WTC11 (cell line): ENCODE results near the gene COMMD10. TPM values are rescaled to one million over a fixed set of nuclear protein-coding genes. Genes with fewer than 3 reads are reported as not detected.

ENCODE experiments used
- ATAC-seq: fragments of 200-7000 bp; cut with Tn5 transposase; 2 replicates; pipeline ENCODE4 v1.10.0; 2021; ENCODE audit warnings: mild to moderate bottlenecking, moderate library complexity
- CTCF ChIA-PET: fragments of 300-600 bp; sonication (Branson Sonifier 250); formaldehyde crosslinking; loops from one replicate; lab custom pipeline; 2021; ENCODE audit warnings: antibody characterized with exemption; lab: Charles Lee
- POLR2A ChIA-PET: fragments of 350-600 bp; sonication (Branson Sonifier 250); formaldehyde crosslinking; loops from one replicate; lab custom pipeline; 2021; ENCODE audit warnings: antibody characterized with exemption; lab: Charles Lee
- DNase-seq: peaks from one replicate; pipeline ENCODE4 v3.0.0; 2021; ENCODE audit warnings: low spot score
- H3K27ac Mint-ChIP-seq: 2 replicates; pipeline ENCODE4 v1.8.0; 2021; ENCODE audit warnings: mixed read lengths
- H3K27me3 Mint-ChIP-seq: 2 replicates; pipeline ENCODE4 v1.8.0; 2021; ENCODE audit warnings: low read depth, mild to moderate bottlenecking, moderate library complexity, mixed read lengths
- H3K36me3 Mint-ChIP-seq: 2 replicates; pipeline ENCODE4 v1.8.0; 2021; ENCODE audit warnings: mixed read lengths
- H3K4me1 Mint-ChIP-seq: 2 replicates; pipeline ENCODE4 v1.8.0; 2022; ENCODE audit warnings: mixed read lengths
- H3K4me3 Mint-ChIP-seq: 2 replicates; pipeline ENCODE4 v1.8.0; 2021; ENCODE audit warnings: mild to moderate bottlenecking, moderate library complexity, mixed read lengths
- H3K9me3 Mint-ChIP-seq: 2 replicates; pipeline ENCODE4 v1.8.0; 2021; ENCODE audit warnings: mixed read lengths
- CBFB ChIP-seq: sonication (generic); formaldehyde crosslinking; IDR thresholded peaks from 2 replicates; pipeline ENCODE4 v1.8.1; 2022; ENCODE audit warnings: mild to moderate bottlenecking, low read depth, missing genetic modification reagents
- E2F1 ChIP-seq: sonication (generic); formaldehyde crosslinking; IDR thresholded peaks from 2 replicates; pipeline ENCODE4 v1.8.0; 2022; ENCODE audit warnings: mild to moderate bottlenecking, missing genetic modification reagents
- FOXJ3 ChIP-seq: sonication (generic); formaldehyde crosslinking; IDR thresholded peaks from 2 replicates; pipeline ENCODE4 v1.9.0; 2021; ENCODE audit warnings: missing genetic modification reagents, mild to moderate bottlenecking, borderline replicate concordance
- GABPB1 ChIP-seq: sonication (generic); formaldehyde crosslinking; IDR thresholded peaks from 2 replicates; pipeline ENCODE4 v1.8.1; 2023; ENCODE audit warnings: mild to moderate bottlenecking, missing genetic modification reagents
- HMGA2 ChIP-seq: fragments of 250-450 bp; sonication (Bioruptor Pico); IDR thresholded peaks from 2 replicates; pipeline ENCODE4 v1.4.0; 2021; ENCODE audit warnings: mild to moderate bottlenecking, moderate library complexity
- JAZF1 ChIP-seq: fragments of 250-450 bp; sonication (Bioruptor Pico); IDR thresholded peaks from 2 replicates; pipeline ENCODE4 v1.9.0; 2021; ENCODE audit warnings: moderate library complexity, mild to moderate bottlenecking, inconsistent platforms
- KAT7 ChIP-seq: sonication (generic); formaldehyde crosslinking; IDR thresholded peaks from 2 replicates; pipeline ENCODE4 v1.8.1; 2023; ENCODE audit warnings: missing genetic modification reagents, mild to moderate bottlenecking, borderline replicate concordance
- NFE2L1 ChIP-seq: sonication (generic); formaldehyde crosslinking; IDR thresholded peaks from 2 replicates; pipeline ENCODE4 v1.8.1; 2023; ENCODE audit warnings: missing genetic modification reagents
- NR3C1 ChIP-seq: sonication (generic); formaldehyde crosslinking; conservative IDR thresholded peaks from 2 replicates; pipeline ENCODE4 v1.8.1; 2023; ENCODE audit warnings: low read depth, mild to moderate bottlenecking, missing genetic modification reagents
- OVOL2 ChIP-seq: fragments of 250-450 bp; sonication (Bioruptor Pico); IDR thresholded peaks from 2 replicates; pipeline ENCODE4 v1.9.0; 2021; ENCODE audit warnings: mild to moderate bottlenecking, borderline replicate concordance
- PRDM15 ChIP-seq: sonication (generic); formaldehyde crosslinking; IDR thresholded peaks from 2 replicates; pipeline ENCODE4 v1.8.0; 2022; ENCODE audit warnings: missing genetic modification reagents
- PRRX2 ChIP-seq: fragments of 250-450 bp; sonication (Bioruptor Pico); IDR thresholded peaks from 2 replicates; pipeline ENCODE4 v1.8.0; 2021; ENCODE audit warnings: mild to moderate bottlenecking
- RELA ChIP-seq: sonication (generic); formaldehyde crosslinking; IDR thresholded peaks from 2 replicates; pipeline ENCODE4 v1.8.1; 2022; ENCODE audit warnings: missing genetic modification reagents, mild to moderate bottlenecking, borderline replicate concordance
- RORB ChIP-seq: fragments of 250-450 bp; sonication (Bioruptor Pico); IDR thresholded peaks from 2 replicates; pipeline ENCODE4 v1.9.0; 2021; ENCODE audit warnings: mild to moderate bottlenecking
- SP1 ChIP-seq: sonication (generic); formaldehyde crosslinking; conservative IDR thresholded peaks from 2 replicates; pipeline ENCODE4 v1.8.1; 2022; ENCODE audit warnings: missing genetic modification reagents
- STAT6 ChIP-seq: sonication (generic); formaldehyde crosslinking; conservative IDR thresholded peaks from 2 replicates; pipeline ENCODE4 v1.8.1; 2023; ENCODE audit warnings: mild to moderate bottlenecking, low read depth, missing genetic modification reagents, moderate library complexity
- TEAD1 ChIP-seq: sonication (generic); formaldehyde crosslinking; IDR thresholded peaks from 2 replicates; pipeline ENCODE4 v1.8.0; 2022; ENCODE audit warnings: mild to moderate bottlenecking, missing genetic modification reagents
- TP53 ChIP-seq: sonication (generic); formaldehyde crosslinking; IDR thresholded peaks from 2 replicates; pipeline ENCODE4 v1.8.1; 2023; ENCODE audit warnings: mild to moderate bottlenecking, missing genetic modification reagents
- ZNF317 ChIP-seq: sonication (generic); formaldehyde crosslinking; IDR thresholded peaks from 2 replicates; pipeline ENCODE4 v1.8.1; 2023; ENCODE audit warnings: low read depth, mild to moderate bottlenecking, moderate library complexity, missing genetic modification reagents, borderline replicate concordance
- ZNF416 ChIP-seq: fragments of 250-450 bp; sonication (Bioruptor Pico); IDR thresholded peaks from 2 replicates; pipeline ENCODE4 v1.9.0; 2021; ENCODE audit warnings: mild to moderate bottlenecking, inconsistent platforms
- ZNF423 ChIP-seq: fragments of 250-450 bp; sonication (Bioruptor Pico); IDR thresholded peaks from 2 replicates; pipeline ENCODE4 v2.1.2; 2022; ENCODE audit warnings: mild to moderate bottlenecking, moderate library complexity
- total RNA-seq: library from RNA; stranded (reverse); gene quantifications from 3 replicates; pipeline ENCODE4 v1.2.3, GENCODE V29; 2021
- TF ChIP-seq, protein P1 (sequence below): sonication (generic); formaldehyde crosslinking; IDR thresholded peaks from 2 replicates; pipeline ENCODE4 v1.8.1; 2023; ENCODE audit warnings: mild to moderate bottlenecking, moderate library complexity, missing genetic modification reagents
- TF ChIP-seq, protein P2 (sequence below): sonication (generic); formaldehyde crosslinking; IDR thresholded peaks from 2 replicates; pipeline ENCODE4 v1.8.0; 2022; ENCODE audit warnings: mild to moderate bottlenecking, missing genetic modification reagents

The COMMD10 gene
- total RNA-seq, 1 experiment from 2014 or later: 34.5 TPM

- CTCF ChIA-PET: no interaction called here
- Mint-ChIP-seq H3K27ac (no peak overlapping the region), H3K36me3 (peaks cover 11% of the 10 kb centered on the region), H3K27me3 (no peaks in the 10 kb centered on the region)
- ATAC-seq (no peak), DNase-seq (no peak)
- POLR2A ChIA-PET: no interaction called here
- TF ChIP-seq CBFB (no peak), JAZF1 (CRISPR knock-in tag) (no peak), NR3C1 (CRISPR knock-in tag) (no peak), PRRX2 (CRISPR knock-in tag) (no peak), RORB (no peak), E2F1 (CRISPR knock-in tag) (no peak), PRDM15 (CRISPR knock-in tag) (no peak), OVOL2 (CRISPR knock-in tag) (no peak), NFE2L1 (CRISPR knock-in tag) (no peak), ZNF423 (CRISPR knock-in tag) (no peak)
- TF ChIP-seq, protein P1, sequence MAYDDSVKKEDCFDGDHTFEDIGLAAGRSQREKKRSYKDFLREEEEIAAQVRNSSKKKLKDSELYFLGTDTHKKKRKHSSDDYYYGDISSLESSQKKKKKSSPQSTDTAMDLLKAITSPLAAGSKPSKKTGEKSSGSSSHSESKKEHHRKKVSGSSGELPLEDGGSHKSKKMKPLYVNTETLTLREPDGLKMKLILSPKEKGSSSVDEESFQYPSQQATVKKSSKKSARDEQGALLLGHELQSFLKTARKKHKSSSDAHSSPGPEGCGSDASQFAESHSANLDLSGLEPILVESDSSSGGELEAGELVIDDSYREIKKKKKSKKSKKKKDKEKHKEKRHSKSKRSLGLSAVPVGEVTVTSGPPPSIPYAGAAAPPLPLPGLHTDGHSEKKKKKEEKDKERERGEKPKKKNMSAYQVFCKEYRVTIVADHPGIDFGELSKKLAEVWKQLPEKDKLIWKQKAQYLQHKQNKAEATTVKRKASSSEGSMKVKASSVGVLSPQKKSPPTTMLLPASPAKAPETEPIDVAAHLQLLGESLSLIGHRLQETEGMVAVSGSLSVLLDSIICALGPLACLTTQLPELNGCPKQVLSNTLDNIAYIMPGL (CRISPR knock-in tag): no peak
- TF ChIP-seq, all 79 proteins: peak for 0
- no peaks in the 10 kb centered on the region for H3K4me1 Mint-ChIP-seq
- H3K9me3 Mint-ChIP-seq: peaks cover 11% of the 10 kb centered on the region
- no peak overlapping the region for H3K4me3 Mint-ChIP-seq
Measured at GRCh38 chr5:116273448-116274242, 188.8 kb downstream of the COMMD10 start.

- no peaks in the 10 kb centered on the region for H3K27me3 Mint-ChIP-seq
- no peaks in the 10 kb centered on the region for H3K4me1 Mint-ChIP-seq
- DNase-seq (no peak), ATAC-seq (no peak)
- peaks cover 11% of the 10 kb centered on the region for H3K9me3 Mint-ChIP-seq
- no peak overlapping the region for H3K4me3 Mint-ChIP-seq
- no peak overlapping the region for H3K27ac Mint-ChIP-seq
- ChIA-PET CTCF (no interaction called here), POLR2A (no interaction called here)
- TF ChIP-seq ZNF317 (CRISPR knock-in tag): no peak
- TF ChIP-seq RELA (CRISPR knock-in tag): no peak
- no peak for TF ChIP-seq KAT7 (CRISPR knock-in tag)
- no peak for TF ChIP-seq NR3C1 (CRISPR knock-in tag)
- TF ChIP-seq GABPB1 (CRISPR knock-in tag): no peak
- no peak for TF ChIP-seq CBFB
- no peak for TF ChIP-seq TP53
- no peak for TF ChIP-seq SP1
- TF ChIP-seq, protein P2, sequence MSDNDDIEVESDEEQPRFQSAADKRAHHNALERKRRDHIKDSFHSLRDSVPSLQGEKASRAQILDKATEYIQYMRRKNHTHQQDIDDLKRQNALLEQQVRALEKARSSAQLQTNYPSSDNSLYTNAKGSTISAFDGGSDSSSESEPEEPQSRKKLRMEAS (CRISPR knock-in tag): no peak
- TF ChIP-seq FOXJ3 (CRISPR knock-in tag): no peak
- no peak for TF ChIP-seq HMGA2 (CRISPR knock-in tag)
- TF ChIP-seq STAT6: no peak
- TF ChIP-seq TEAD1 (CRISPR knock-in tag): no peak
- TF ChIP-seq ZNF416 (CRISPR knock-in tag): no peak
- peaks cover 11% of the 10 kb centered on the region for H3K36me3 Mint-ChIP-seq
Measured at GRCh38 chr5:116274251-116274650, 189.4 kb downstream of the COMMD10 start.
